GM12873 (cell line): ENCODE measurements around the gene PHLDA3.

ENCODE experiments used
- CTCF ChIP-seq: IDR thresholded peaks from 2 replicates; pipeline ENCODE4 v1.5.1; 2012; ENCODE audit warnings: low read depth, mild to moderate bottlenecking, moderate library complexity, low read length, control low read depth; ENCODE audit not compliant: insufficient read depth; ENCODE audit errors: missing control alignments

PHLDA3 gene

GRCh38 chr1:201471772-201472171, 2.8 kb upstream of the PHLDA3 start:
- TF ChIP-seq CTCF: no peak

DNA sequence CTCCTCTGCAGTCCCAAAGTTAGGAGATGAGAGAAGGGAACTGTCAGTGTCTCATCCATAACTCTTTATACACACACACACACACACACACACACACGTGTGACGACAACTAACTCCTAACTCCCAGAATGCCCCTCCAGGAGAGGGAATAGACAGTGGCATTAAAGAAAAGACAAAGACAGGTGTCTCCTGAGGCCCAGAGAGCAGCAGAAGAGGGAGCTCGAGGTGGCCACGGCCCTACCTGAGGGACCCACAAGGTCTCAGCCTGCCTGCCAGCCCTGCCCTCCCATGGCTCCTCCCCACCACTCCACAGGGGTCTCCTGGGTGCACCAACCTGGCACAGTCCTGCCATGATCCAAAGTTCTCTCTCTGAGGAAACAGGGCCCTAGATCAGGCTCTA, 1.6 kb upstream of the PHLDA3 start:
- TF ChIP-seq CTCF: no peak

- TF ChIP-seq CTCF: no peak
Observed at GRCh38 chr1:201469645-201470074, 672 bp upstream of the PHLDA3 start.

DNA sequence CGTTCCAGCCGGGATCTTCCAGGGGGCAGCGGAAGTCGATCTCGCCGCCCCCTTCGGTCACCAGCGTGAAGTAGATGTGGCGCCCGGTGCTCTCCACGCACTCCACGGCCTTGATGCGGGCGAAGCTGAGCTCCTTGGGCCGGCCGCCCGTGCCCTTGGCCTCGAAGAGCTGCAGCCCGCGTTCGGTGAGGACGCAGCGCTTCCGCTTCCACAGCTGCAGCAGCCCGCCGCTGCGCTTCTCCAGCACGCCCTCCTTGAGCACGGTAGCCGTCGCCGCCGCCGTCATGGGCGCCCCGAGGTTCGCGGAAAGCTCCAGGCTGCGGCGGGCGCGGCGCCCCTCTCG, 516 bp downstream of the PHLDA3 start:
- no peak for TF ChIP-seq CTCF

DNA sequence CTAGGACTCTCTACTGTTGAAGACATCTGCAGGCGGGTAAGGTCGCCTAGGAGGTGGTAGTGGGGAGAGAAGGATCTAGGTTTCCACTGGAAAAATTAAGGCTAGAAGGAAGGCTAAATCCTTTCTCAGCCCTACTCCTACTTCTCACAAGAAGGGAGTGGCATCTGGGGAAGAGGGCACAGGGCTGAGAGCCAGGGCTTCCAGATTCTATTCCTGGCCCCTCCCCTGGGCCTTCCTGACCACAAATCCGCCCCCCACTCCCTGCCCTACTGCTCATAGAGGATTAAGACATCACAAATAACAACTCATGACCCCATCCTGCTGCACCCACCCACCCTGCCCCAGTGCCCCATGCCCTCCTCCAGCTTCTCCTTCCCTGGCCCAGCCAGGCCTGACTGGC, 2.5 kb downstream of the PHLDA3 start:
- TF ChIP-seq CTCF: no peak

DNA sequence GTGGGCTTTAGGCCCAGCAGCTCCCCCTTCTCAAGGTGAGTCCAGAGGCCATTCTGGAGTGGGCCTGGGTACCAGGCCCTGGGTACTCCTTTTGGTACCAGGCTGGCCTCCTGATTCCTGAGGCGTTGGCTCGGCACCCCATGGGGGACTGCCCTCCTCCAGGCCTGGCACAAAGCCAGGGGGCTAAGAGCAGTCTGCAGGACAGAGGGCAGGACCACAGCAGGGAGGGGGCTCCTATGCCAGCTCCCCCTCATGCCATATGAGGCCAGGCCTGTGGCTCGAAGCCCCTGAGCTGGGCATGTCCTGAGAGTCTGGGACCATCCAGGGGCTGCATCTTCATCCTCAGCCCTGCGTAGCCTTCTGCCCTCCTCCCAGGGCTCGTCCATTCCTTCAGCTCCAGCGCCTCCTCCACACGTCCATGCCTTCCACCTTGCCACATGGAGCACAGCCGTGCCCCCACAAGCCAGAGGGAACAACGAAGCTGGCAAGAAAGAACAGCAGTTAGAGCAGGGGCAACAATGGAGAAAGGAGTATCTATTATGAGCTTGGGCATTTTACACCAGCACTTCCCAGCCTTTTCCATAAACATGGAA, 3.2 kb downstream of the PHLDA3 start:
- TF ChIP-seq CTCF: no peak

GRCh38 chr1:201463071-201463552, 5.9 kb downstream of the PHLDA3 start:
- TF ChIP-seq CTCF: peak; percentile 15
